HL-60 (cell line): ENCODE data around the gene DDX39A.

Source experiments
- DNase-seq, 2 experiments: peaks; one replicate each; pipeline ENCODE4 v3.0.0-alpha.2; 2010 to 2020; ENCODE audit warnings: low read depth in 1 of 2, low spot score in 1 of 2
- H3K27ac ChIP-seq: fragments of 250-450 bp; sonication (Bioruptor Pico); replicated peaks from 2 replicates; pipeline ENCODE4 v1.5.1; 2020; ENCODE audit warnings: mild to moderate bottlenecking, moderate library complexity
- H3K27me3 ChIP-seq: fragments of 250-450 bp; sonication (Bioruptor Pico); 2 replicates; pipeline ENCODE4 v1.5.1; 2021; ENCODE audit warnings: mild to moderate bottlenecking, moderate library complexity; ENCODE audit not compliant: insufficient read depth, poor library complexity, severe bottlenecking
- H3K4me3 ChIP-seq: replicated peaks from 2 replicates; pipeline ENCODE4 v1.5.1; 2011; ENCODE audit warnings: mild to moderate bottlenecking, control low read depth, low read length; ENCODE audit not compliant: insufficient read depth
- GABPA ChIP-seq: IDR thresholded peaks from 2 replicates; pipeline ENCODE4 v1.6.1; 2012; ENCODE audit warnings: low read depth
- POLR2AphosphoS5 ChIP-seq: IDR thresholded peaks from 2 replicates; pipeline ENCODE4 v1.6.1; 2012; ENCODE audit warnings: low read depth
- SPI1 ChIP-seq: IDR thresholded peaks from 2 replicates; pipeline ENCODE4 v1.6.1; 2012; ENCODE audit warnings: low read depth, mild to moderate bottlenecking, borderline replicate concordance
- TF ChIP-seq, protein P1 (sequence below): IDR thresholded peaks from 2 replicates; pipeline ENCODE4 v1.6.1; 2012; ENCODE audit warnings: low read depth; ENCODE audit not compliant: insufficient replicate concordance
- TF ChIP-seq, protein P2 (sequence below): IDR thresholded peaks from one replicate; pipeline ENCODE4 v1.5.1; 2011; ENCODE audit warnings: low read length, control low read depth, inconsistent platforms; ENCODE audit not compliant: insufficient read depth

Gene DDX39A

DNA sequence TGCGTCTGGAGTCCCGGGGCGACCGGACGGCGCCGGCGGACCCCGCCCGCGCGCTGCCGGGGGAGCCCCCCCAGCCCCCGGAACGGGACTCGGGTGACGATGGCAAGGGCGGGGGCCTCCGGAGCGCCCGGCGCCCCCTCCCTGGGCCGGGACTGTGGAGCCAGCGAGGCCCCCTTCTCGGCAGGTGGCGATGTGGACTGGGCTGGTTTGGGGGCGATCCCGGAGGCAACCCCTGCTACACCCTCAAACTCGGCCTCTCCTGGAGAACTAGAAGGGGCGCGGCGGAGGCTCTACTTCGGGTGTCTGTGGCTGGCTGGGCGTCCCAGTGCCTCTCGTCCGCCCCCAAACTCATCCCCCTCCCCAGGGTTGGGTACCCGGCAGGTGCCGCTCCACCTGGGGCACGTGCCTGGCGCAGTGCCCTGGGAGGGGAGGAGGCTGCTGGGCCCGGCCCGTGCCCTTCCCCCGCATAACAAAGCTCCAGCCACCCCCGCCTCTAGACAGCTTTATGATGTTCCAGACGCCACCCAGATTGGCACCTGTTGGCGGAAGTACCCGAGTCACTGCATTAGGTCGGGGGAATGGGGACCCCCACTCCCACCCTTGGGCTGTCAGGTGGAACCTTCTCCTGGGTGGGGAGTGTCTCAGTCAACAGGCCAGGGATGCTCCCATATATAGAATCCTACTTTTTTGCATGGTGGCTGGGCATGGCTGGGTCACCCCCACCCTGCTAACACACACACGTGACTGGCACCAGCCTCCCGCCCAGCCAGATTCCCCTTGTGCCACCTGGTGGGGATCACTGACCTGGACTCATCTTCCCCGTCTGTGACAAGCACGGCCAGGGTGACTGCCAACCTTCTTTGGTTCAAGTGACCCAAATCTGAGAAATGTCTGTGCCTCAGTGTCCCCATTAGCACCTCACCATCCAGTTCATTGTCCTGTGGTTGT is 14.7 kb upstream of the DDX39A start:
- Histone ChIP-seq H3K27ac (peak overlapping the region; percentile 48), H3K27me3 (no peaks in the 10 kb centered on the region), H3K4me3 (peak overlapping the region; percentile 77)
- no peak for TF ChIP-seq SPI1
- TF ChIP-seq, protein P1, sequence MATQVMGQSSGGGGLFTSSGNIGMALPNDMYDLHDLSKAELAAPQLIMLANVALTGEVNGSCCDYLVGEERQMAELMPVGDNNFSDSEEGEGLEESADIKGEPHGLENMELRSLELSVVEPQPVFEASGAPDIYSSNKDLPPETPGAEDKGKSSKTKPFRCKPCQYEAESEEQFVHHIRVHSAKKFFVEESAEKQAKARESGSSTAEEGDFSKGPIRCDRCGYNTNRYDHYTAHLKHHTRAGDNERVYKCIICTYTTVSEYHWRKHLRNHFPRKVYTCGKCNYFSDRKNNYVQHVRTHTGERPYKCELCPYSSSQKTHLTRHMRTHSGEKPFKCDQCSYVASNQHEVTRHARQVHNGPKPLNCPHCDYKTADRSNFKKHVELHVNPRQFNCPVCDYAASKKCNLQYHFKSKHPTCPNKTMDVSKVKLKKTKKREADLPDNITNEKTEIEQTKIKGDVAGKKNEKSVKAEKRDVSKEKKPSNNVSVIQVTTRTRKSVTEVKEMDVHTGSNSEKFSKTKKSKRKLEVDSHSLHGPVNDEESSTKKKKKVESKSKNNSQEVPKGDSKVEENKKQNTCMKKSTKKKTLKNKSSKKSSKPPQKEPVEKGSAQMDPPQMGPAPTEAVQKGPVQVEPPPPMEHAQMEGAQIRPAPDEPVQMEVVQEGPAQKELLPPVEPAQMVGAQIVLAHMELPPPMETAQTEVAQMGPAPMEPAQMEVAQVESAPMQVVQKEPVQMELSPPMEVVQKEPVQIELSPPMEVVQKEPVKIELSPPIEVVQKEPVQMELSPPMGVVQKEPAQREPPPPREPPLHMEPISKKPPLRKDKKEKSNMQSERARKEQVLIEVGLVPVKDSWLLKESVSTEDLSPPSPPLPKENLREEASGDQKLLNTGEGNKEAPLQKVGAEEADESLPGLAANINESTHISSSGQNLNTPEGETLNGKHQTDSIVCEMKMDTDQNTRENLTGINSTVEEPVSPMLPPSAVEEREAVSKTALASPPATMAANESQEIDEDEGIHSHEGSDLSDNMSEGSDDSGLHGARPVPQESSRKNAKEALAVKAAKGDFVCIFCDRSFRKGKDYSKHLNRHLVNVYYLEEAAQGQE: no peak
- DNase-seq: peak in 1 of 2 experiments; percentile 23

DNA sequence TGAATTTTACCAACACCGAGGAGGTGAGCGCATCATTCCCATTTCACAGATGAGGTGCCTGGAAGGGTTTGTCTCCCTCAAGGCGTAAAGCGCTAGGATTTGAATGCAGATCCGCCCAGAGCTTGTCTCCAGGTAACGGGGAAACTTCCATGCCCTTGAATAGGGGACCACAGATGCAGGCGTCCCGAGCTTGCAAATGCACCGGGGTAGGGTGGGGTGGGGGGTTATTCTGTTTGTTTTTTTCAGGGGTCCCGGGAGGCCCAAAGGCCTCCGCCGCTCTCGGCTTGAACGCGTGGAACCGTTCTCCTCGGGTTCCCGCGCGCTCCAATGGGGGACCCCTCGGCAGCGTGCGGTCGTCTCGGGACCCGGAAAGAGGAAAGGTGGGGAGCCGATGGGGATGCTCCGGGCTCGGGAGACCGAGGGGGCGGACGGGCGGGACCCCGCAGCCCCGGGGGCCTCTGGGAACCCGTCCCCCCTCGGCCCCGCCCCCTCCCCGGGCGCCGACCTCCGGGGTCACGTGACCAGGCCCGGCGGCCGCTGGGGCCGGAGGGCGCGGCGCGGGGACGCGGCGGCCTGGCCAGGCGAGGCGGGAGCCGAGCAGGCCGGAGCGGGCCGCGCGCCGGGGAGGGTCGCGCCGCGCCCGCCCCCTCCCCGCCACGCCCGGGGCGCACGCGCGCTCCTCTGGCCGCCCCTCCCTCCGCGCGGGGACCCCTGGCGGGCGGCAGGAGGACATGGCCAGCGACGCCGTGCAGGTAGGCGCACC is 13.8 kb upstream of the DDX39A start, which contains the start of gene PKN1:
Gene PKN1, plus strand, starts transcription at position 516 of the 763 bp plus-strand sequence. Its CDS starts 216 bp downstream, at position 732.
- no peaks in the 10 kb centered on the region for H3K27me3 ChIP-seq
- no peak for DNase-seq
- TF ChIP-seq, protein P2, sequence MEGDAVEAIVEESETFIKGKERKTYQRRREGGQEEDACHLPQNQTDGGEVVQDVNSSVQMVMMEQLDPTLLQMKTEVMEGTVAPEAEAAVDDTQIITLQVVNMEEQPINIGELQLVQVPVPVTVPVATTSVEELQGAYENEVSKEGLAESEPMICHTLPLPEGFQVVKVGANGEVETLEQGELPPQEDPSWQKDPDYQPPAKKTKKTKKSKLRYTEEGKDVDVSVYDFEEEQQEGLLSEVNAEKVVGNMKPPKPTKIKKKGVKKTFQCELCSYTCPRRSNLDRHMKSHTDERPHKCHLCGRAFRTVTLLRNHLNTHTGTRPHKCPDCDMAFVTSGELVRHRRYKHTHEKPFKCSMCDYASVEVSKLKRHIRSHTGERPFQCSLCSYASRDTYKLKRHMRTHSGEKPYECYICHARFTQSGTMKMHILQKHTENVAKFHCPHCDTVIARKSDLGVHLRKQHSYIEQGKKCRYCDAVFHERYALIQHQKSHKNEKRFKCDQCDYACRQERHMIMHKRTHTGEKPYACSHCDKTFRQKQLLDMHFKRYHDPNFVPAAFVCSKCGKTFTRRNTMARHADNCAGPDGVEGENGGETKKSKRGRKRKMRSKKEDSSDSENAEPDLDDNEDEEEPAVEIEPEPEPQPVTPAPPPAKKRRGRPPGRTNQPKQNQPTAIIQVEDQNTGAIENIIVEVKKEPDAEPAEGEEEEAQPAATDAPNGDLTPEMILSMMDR: no peak
- TF ChIP-seq POLR2AphosphoS5: no peak
- no peak for TF ChIP-seq SPI1
- TF ChIP-seq, protein P1: no peak
- TF ChIP-seq GABPA: no peak
- H3K4me3 ChIP-seq: peak within 1 kb of the TSS; percentile 77
- H3K27ac ChIP-seq: peak within 1 kb of the TSS; percentile 48

DNA sequence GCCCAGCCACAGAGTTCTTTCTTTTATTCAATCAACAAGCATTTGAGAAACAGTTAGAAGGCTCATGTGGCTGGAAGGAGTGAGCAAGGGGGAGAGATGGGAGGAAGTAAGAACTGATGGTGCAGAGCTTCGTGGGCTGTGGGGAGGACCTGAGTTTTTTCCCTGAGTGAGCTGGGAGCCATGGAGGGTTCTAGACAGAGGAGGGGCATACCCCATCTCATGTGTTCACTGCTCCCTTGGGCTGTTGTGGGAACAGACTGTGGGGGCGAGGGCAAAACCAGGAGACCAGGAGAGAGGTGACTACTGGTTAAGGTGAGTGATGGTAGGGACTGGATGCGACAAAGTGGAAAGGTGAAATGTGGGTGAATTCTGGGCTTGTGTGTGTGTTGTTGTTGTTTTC is 11.6 kb upstream of the DDX39A start:
- Histone ChIP-seq H3K27me3 (no peaks in the 10 kb centered on the region), H3K4me3 (no peak overlapping the region), H3K27ac (no peak overlapping the region)
- DNase-seq: no peak
- no peak for TF ChIP-seq GABPA
- TF ChIP-seq, protein P1: no peak
- no peak for TF ChIP-seq SPI1
- TF ChIP-seq, protein P2: no peak
- TF ChIP-seq POLR2AphosphoS5: no peak
